ENCODE measurements around the gene ZNF561. TPM values are rescaled to one million over a fixed set of nuclear protein-coding genes. Genes with fewer than 3 reads are reported as not detected.

ZNF561 gene
- total and polyA plus RNA-seq, 4 donors = 17.0 to 53.2 (median 26.3) TPM

GRCh38 chr19:9645472-9645871 is 24.4 kb upstream of the ZNF561 start:
- no peaks in the 10 kb centered on the region for H3K4me1 ChIP-seq (ENCODE audit: control insufficient read depth in 5 of 5, insufficient read depth in 5 of 5, low read length in 5 of 5)
- peaks cover 5 to 18% (median 9%) of the 10 kb centered on the region in 4 donors for H3K36me3 ChIP-seq (ENCODE audit: control insufficient read depth in 4 of 4, insufficient read depth in 4 of 4, low read length in 4 of 4)
- 85 to 87% methylated on average over 1 of the region's 1 CpG for WGBS, 2 donors
- no peak for DNase-seq
- H3K9me3 ChIP-seq (ENCODE audit: control insufficient read depth in 4 of 4, insufficient read depth in 3 of 4, low read length in 3 of 4) = peaks cover 0 to 7% (median under 1%) of the 10 kb centered on the region in 4 donors
- H3K4me3 ChIP-seq = no peak overlapping the region
- no peaks in the 10 kb centered on the region for H3K27me3 ChIP-seq (ENCODE audit: control insufficient read depth in 3 of 3, insufficient read depth in 3 of 3, low read length in 2 of 3)
- TF ChIP-seq CTCF (IDR thresholded peaks at IDR 0.05; ENCODE audit: control extremely low read depth, extremely low read depth) = no peak
- H3K27ac ChIP-seq (ENCODE audit: low read depth in 1 of 2, low read length in 1 of 2) = no peak overlapping the region
- ATAC-seq (ENCODE audit: insufficient read depth, low FRiP score) = no peak
- H3K9ac ChIP-seq (ENCODE audit: insufficient read depth in 1 of 2, low read length in 2 of 2) = no peak overlapping the region

GRCh38 chr19:9644472-9644871 is 23.4 kb upstream of the ZNF561 start:
- TF ChIP-seq CTCF (IDR thresholded peaks at IDR 0.05; ENCODE audit: control extremely low read depth, extremely low read depth) = no peak
- no peak overlapping the region for H3K27ac ChIP-seq (ENCODE audit: low read depth in 1 of 2, low read length in 1 of 2)
- no peak for DNase-seq
- H3K4me3 ChIP-seq = no peak overlapping the region
- ATAC-seq (ENCODE audit: insufficient read depth, low FRiP score) = no peak
- 94 to 95% methylated on average over 4 of the region's 4 CpGs for WGBS, 2 donors
- no peak overlapping the region for H3K9ac ChIP-seq (ENCODE audit: insufficient read depth in 1 of 2, low read length in 2 of 2)
- H3K36me3 ChIP-seq (ENCODE audit: control insufficient read depth in 4 of 4, insufficient read depth in 4 of 4, low read length in 4 of 4) = peaks cover 2 to 12% (median 7%) of the 10 kb centered on the region in 4 donors
- H3K4me1 ChIP-seq (ENCODE audit: control insufficient read depth in 5 of 5, insufficient read depth in 5 of 5, low read length in 5 of 5) = no peaks in the 10 kb centered on the region
- peaks cover 0 to 5% (median 0%) of the 10 kb centered on the region in 4 donors for H3K9me3 ChIP-seq (ENCODE audit: control insufficient read depth in 4 of 4, insufficient read depth in 3 of 4, low read length in 3 of 4)
- H3K27me3 ChIP-seq (ENCODE audit: control insufficient read depth in 3 of 3, insufficient read depth in 3 of 3, low read length in 2 of 3) = no peaks in the 10 kb centered on the region

- Histone ChIP-seq H3K9me3 (ENCODE audit: control insufficient read depth in 4 of 4, insufficient read depth in 3 of 4, low read length in 3 of 4) (peaks cover 0 to 5% (median 0%) of the 10 kb centered on the region in 4 donors), H3K36me3 (ENCODE audit: control insufficient read depth in 4 of 4, insufficient read depth in 4 of 4, low read length in 4 of 4) (peaks cover 2 to 8% (median 4%) of the 10 kb centered on the region in 4 donors), H3K4me3 (no peak overlapping the region), H3K27ac (ENCODE audit: low read depth in 1 of 2, low read length in 1 of 2) (no peak overlapping the region), H3K4me1 (ENCODE audit: control insufficient read depth in 5 of 5, insufficient read depth in 5 of 5, low read length in 5 of 5) (no peaks in the 10 kb centered on the region), H3K27me3 (ENCODE audit: control insufficient read depth in 3 of 3, insufficient read depth in 3 of 3, low read length in 2 of 3) (no peaks in the 10 kb centered on the region), H3K9ac (ENCODE audit: insufficient read depth in 1 of 2, low read length in 2 of 2) (no peak overlapping the region)
- DNase-seq (no peak), ATAC-seq (ENCODE audit: insufficient read depth, low FRiP score) (no peak)
- 97 to 98% methylated on average over 6 of the region's 6 CpGs for WGBS, 2 donors
- TF ChIP-seq CTCF (IDR thresholded peaks at IDR 0.05; ENCODE audit: control extremely low read depth, extremely low read depth) = no peak
Observed at GRCh38 chr19:9641810-9642209, 20.8 kb upstream of the ZNF561 start.

- H3K9ac ChIP-seq (ENCODE audit: insufficient read depth in 1 of 2, low read length in 2 of 2) = no peak overlapping the region
- no peak for TF ChIP-seq CTCF (IDR thresholded peaks at IDR 0.05; ENCODE audit: control extremely low read depth, extremely low read depth)
- 53 to 78% methylated on average over 1 of the region's 1 CpG for WGBS, 2 donors
- H3K27me3 ChIP-seq (ENCODE audit: control insufficient read depth in 3 of 3, insufficient read depth in 3 of 3, low read length in 2 of 3) = no peaks in the 10 kb centered on the region
- H3K36me3 ChIP-seq (ENCODE audit: control insufficient read depth in 4 of 4, insufficient read depth in 4 of 4, low read length in 4 of 4) = peaks cover 2 to 8% (median 4%) of the 10 kb centered on the region in 4 donors
- no peaks in the 10 kb centered on the region for H3K4me1 ChIP-seq (ENCODE audit: control insufficient read depth in 5 of 5, insufficient read depth in 5 of 5, low read length in 5 of 5)
- DNase-seq (peak in 2 of 3 donors; percentile 26 to 65), ATAC-seq (ENCODE audit: insufficient read depth, low FRiP score) (no peak)
- no peak overlapping the region for H3K4me3 ChIP-seq
- H3K9me3 ChIP-seq (ENCODE audit: control insufficient read depth in 4 of 4, insufficient read depth in 3 of 4, low read length in 3 of 4) = peaks cover 0 to 5% (median 0%) of the 10 kb centered on the region in 4 donors
- H3K27ac ChIP-seq (ENCODE audit: low read depth in 1 of 2, low read length in 1 of 2) = no peak overlapping the region
Observed at GRCh38 chr19:9640956-9641355, 19.9 kb upstream of the ZNF561 start.

All from lung (tissue), 12 donors.